Subcutaneous abdominal adipose tissue (tissue), 5 donors: ENCODE measurements around the gene PKD1.

Experiments used
- H3K27ac ChIP-seq: one replicate; pipeline ENCODE4 v1.7.0; 2013; ENCODE audit warnings: low read depth, mild to moderate bottlenecking, inconsistent platforms, low read length, moderate library complexity
- H3K27me3 ChIP-seq, 5 donors: one replicate each; pipeline ENCODE4 v1.7.0; 2013; ENCODE audit warnings: low read length in 5 of 5, inconsistent platforms in 1 of 5; ENCODE audit not compliant: control insufficient read depth in 5 of 5, insufficient read depth in 4 of 5
- H3K36me3 ChIP-seq, 5 donors: one replicate each; pipeline ENCODE4 v1.7.0; 2013; ENCODE audit warnings: low read length in 5 of 5; ENCODE audit not compliant: control insufficient read depth in 5 of 5, insufficient read depth in 5 of 5
- H3K4me1 ChIP-seq, 5 donors: one replicate each; pipeline ENCODE4 v1.7.0; 2013; ENCODE audit warnings: low read length in 5 of 5, mild to moderate bottlenecking in 3 of 5, moderate library complexity in 1 of 5; ENCODE audit not compliant: control insufficient read depth in 5 of 5, insufficient read depth in 5 of 5
- H3K4me3 ChIP-seq, 5 donors: one replicate each; pipeline ENCODE4 v1.7.0; 2013; ENCODE audit warnings: low read length in 5 of 5, low read depth in 1 of 5
- H3K9ac ChIP-seq, 5 donors: one replicate each; pipeline ENCODE4 v1.7.0; 2013; ENCODE audit warnings: low read length in 5 of 5, mild to moderate bottlenecking in 4 of 5, moderate library complexity in 3 of 5
- H3K9me3 ChIP-seq, 5 donors: one replicate each; pipeline ENCODE4 v1.7.0; 2013; ENCODE audit warnings: low read length in 5 of 5; ENCODE audit not compliant: control insufficient read depth in 5 of 5
- donor health status: healthy.
- donor health status: healthy.
- donor health status: healthy.
- donor health status: healthy.
- donor health status: healthy.

The PKD1 gene

DNA sequence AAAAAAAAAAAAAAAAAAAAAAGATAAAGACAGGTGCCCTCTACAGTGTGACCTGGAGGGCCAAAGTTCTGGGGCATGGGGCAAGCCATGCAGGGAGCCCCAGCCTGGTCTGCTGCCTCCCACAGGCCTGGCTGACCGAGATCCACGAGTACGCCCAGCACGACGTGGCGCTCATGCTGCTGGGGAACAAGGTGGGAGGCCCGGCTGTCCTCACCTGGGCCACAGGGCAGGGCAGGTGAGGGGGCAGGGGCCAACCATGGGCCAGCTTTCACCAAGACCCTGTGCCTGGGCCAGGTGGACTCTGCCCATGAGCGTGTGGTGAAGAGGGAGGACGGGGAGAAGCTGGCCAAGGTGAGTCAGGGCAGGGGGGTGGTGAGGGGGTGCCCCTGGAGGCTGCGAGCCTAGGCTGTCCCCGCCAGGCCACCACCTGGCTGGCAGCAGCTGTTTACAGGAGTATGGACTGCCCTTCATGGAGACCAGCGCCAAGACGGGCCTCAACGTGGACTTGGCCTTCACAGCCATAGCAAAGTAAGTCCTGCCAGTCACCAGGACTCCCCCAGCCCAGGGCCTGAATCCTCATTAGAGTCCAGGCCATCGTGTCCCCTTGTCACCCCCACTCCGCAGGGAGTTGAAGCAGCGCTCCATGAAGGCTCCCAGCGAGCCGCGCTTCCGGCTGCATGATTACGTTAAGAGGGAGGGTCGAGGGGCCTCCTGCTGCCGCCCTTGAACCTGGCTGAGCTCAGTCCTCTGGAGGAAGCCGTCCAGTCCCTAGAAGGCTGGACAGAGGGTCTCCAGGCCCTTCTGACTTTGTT is 17.2 kb upstream of the PKD1 start:
- peak overlapping the region; percentile 48 to 93 (median 83) for H3K4me3 ChIP-seq
- H3K27me3 ChIP-seq, result no peaks in the 10 kb centered on the region
- H3K4me1 ChIP-seq, result peaks cover 10 to 91% (median 80%) of the 10 kb centered on the region in 5 donors
- no peaks in the 10 kb centered on the region for H3K9me3 ChIP-seq
- peaks cover 0 to 13% (median 5%) of the 10 kb centered on the region in 5 donors for H3K36me3 ChIP-seq
- H3K9ac ChIP-seq, result peak overlapping the region in 3 of 5 donors; percentile 30 to 94 (median 58)
- H3K27ac ChIP-seq, result peak overlapping the region; percentile 23

DNA sequence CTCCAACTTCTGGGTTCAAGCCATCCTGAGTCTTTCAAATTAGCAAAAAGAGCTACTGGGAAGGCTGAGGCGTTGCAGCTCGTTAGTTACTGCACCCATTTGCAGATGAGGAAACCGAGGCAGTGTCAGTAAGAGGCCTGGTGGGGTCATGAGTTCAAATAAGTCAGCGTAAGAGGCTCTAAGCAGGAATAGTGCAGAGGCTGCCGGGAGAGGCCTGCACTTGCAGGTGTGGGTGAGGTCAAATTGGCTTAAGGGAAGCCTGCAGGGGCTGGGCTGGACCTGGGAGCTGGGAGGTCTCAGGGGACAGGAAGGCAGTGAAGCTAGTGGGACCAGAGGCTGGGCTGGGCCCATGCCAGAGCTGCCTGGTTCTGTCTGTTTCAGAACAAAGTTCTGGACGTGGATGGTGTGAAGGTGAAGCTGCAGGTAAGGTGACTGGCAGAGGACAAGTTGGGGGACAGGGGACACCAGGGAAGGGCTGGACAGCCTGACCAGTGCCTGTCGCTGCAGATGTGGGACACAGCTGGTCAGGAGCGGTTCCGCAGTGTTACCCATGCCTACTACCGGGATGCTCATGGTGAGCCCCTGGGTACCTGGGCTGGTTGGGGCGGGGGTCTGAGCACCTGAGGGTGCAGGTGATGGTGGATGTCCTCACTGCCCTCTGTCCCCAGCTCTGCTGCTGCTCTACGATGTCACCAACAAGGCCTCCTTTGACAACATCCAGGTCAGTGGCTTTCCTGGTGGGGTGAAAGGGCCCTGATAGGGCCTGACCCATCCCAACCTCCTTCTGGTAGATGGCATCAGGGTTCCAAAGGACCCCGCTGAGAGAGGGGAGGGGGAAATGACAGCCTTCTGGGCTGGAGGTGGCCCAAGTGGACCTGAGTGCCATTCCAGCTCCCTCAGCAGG is 15.7 kb upstream of the PKD1 start:
- Histone ChIP-seq H3K27ac (no peak overlapping the region), H3K27me3 (no peaks in the 10 kb centered on the region), H3K36me3 (peaks cover 0 to 13% (median 5%) of the 10 kb centered on the region in 5 donors), H3K4me3 (no peak overlapping the region), H3K9ac (peak overlapping the region in 1 of 5 donors; percentile 52), H3K9me3 (no peaks in the 10 kb centered on the region), H3K4me1 (peaks cover 7 to 79% (median 69%) of the 10 kb centered on the region in 5 donors)

DNA sequence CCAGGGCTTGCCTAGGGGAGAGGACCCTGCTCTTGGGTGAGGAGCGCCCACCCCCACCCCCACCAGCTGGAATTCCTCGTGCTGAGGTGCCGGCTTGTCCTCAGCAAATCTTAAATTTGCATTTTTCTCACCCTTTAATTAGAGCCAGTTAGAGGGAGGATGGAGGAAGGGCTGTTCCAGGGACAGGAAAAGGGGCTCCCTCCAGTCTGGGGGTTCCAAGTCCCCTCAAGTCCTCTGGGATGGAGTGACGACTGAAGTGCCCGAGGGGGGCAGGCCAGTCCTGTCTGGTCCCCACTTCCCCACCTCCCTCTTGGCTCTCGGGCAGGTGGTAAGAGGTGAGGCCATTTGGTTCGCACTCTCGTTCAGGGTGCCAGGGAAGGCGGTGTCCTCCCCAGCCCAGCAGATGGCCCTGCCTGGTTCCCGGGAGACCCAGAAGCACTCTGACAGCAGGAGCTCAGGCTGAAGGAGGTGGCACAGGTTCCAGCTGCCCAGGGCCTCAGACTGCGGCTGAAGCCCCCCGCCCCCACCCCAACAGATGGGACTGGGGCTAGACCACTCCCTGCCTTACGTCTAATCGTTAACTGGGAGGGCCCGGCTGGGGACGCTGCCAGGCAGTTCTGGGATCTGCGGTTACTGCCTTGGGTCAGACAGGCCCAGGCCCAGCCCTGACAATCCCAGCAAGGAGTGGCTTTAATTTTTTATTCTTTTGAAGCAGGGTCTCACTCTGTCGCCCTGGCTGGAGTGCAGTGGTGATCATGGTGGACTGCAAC is 14.9 kb upstream of the PKD1 start:
- Histone ChIP-seq H3K4me1 (peaks cover 7 to 74% (median 64%) of the 10 kb centered on the region in 5 donors), H3K9me3 (no peaks in the 10 kb centered on the region), H3K27ac (no peak overlapping the region), H3K4me3 (no peak overlapping the region), H3K9ac (no peak overlapping the region), H3K27me3 (no peaks in the 10 kb centered on the region), H3K36me3 (peaks cover 0 to 13% (median 5%) of the 10 kb centered on the region in 5 donors)

DNA sequence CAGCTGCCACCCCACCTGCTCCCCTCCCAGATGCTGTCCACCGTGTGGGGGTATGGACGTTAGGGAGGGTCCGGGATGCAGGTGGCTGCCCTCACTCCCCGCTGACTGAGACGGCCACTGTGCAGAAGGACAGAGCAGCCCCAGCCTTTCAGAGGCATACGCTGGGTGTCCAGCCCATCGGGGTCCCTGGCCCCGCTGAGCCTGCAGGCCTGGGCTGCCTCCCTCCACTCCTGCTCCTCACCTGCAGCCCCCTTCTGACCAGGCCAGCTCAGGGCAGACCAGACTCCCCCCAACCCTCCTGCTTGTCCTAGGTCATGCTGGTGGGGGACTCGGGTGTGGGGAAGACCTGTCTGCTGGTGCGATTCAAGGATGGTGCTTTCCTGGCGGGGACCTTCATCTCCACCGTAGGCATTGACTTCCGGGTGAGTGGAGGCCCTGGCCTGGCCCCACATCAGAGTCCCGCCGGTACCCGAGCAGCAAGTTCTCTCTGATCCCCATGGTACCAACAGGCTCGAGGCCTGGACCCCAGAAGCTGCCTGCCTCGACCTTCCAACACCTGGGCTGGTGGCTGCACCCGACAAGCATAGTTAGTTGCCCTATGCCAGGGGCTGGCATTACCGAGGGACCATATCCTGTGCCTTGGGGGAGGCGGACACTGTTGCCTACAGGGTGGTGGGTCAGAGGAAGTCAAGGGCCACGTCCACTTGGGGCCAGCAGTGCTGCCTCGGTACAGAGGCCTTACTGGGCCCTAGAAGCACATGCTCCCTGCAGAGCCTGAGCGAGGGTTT is 14.1 kb upstream of the PKD1 start:
- Histone ChIP-seq H3K27me3 (no peaks in the 10 kb centered on the region), H3K36me3 (peaks cover 0 to 13% (median 5%) of the 10 kb centered on the region in 5 donors), H3K4me1 (peaks cover 7 to 70% (median 62%) of the 10 kb centered on the region in 5 donors), H3K27ac (no peak overlapping the region), H3K4me3 (no peak overlapping the region), H3K9me3 (no peaks in the 10 kb centered on the region), H3K9ac (peak overlapping the region in 1 of 5 donors; percentile 30)

DNA sequence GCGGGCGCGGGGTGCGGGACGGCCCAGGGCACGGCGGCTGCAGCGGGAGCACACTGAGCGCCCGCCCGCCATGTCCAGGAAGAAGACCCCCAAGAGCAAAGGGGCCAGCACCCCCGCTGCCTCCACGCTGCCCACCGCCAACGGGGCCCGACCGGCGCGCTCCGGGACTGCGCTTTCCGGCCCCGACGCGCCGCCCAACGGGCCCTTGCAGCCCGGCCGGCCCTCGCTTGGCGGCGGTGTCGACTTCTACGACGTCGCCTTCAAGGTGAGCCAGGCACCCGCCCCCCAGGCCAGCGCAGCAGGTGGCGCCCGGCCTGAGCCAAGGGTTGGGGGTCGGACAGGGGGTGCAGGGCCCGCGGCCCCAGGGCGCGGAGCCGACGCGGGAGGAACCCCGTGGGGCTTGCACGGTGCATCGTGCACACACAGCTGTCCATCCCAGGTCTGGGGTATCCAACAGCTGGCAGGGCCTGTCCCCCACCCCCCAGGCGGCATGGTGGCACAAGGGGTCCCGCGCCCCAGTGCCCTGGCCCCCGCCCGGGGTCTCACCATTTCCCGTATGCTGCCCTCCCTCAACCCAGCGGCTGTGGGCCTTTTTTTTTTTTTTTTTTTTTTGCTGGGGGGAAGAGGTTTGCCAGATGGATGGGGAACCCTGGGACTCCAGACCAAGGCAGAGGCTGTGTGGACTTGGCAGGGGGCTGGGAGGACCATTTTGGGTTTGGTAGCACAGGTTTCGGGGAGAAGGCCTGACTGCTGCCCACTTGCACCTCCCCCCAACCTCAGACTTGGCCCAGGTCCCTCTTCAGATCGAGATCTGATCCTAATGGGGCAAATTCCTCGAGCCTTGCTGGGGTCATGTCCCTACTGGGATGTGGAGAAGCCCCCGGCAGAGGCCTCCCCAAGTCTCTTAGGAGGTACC is 13.3 kb upstream of the PKD1 start:
- Histone ChIP-seq H3K4me1 (peaks cover 5 to 61% (median 53%) of the 10 kb centered on the region in 5 donors), H3K27me3 (no peaks in the 10 kb centered on the region), H3K4me3 (peak overlapping the region in 3 of 5 donors; percentile 38 to 61 (median 48)), H3K27ac (no peak overlapping the region), H3K36me3 (peaks cover 0 to 13% (median 5%) of the 10 kb centered on the region in 5 donors), H3K9me3 (no peaks in the 10 kb centered on the region), H3K9ac (peak overlapping the region in 1 of 5 donors; percentile 35)

DNA sequence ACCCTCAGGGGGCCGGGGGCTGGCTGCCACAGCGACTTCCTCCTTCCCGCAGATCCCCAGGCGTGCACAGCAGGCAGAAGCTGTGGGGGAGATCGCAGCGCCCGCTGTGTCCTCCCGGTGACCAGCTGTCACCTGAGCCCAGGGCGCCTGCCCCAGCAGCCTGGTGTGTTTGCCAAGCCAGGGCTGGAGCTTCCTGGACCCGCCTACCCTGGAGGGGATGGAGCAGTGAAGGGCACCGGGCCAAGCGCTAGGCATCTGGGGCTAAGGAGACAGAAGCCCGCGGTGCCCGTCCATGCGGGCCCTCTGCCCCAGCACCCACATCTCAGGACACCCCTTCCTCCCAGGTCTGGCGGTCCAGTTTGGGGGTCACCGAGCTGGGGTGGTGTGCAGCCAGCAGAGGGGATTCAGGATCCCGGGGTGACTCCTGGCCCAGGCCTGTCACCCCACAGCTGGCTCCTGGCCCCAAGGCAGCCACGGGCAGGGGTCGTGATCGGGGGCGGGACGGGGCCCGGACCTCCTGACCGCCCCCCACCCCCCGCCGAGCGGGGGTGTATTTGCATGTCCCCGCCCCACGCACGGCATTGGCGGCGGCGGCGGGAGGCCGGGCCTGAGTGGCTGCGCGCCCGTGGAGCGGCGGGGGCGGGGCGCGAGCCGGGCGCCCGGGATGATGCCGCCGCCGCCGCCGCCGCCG is 12.4 kb upstream of the PKD1 start, which contains the start of gene RAB26:
RAB26 (plus strand) TSS at position 645 of the 691 bp plus-strand sequence. CDS start 159 bp downstream, outside the sequence.
- peaks cover 0 to 13% (median 5%) of the 10 kb centered on the region in 5 donors for H3K36me3 ChIP-seq
- no peaks in the 10 kb centered on the region for H3K27me3 ChIP-seq
- H3K27ac ChIP-seq, result no peak within 1 kb of the TSS
- peak within 1 kb of the TSS in 1 of 5 donors; percentile 52 for H3K9ac ChIP-seq
- peaks cover 2 to 53% (median 45%) of the 10 kb centered on the region in 5 donors for H3K4me1 ChIP-seq
- no peaks in the 10 kb centered on the region for H3K9me3 ChIP-seq
- H3K4me3 ChIP-seq, result peak within 1 kb of the TSS in 4 of 5 donors; percentile 27 to 61 (median 46)

DNA sequence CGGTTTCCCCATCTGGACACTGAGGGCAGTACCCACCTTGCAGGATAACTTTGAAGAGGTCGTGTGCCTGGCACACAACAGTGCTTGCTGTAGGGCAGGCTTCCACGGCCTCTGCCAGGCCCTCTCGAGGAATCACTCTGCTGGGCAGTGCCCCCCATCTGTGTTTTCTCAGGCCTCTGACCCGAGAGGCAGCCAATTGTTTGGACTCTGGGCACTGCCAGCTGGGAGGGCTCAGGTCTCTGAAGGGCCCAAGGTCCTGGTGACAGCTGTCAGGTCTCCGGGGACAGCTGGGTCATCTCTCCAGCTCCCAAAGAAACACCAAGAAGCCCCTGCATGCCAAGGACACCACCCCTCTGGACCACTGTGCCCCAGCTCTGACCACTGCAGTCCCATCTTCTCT is 11.7 kb upstream of the PKD1 start:
- H3K4me1 ChIP-seq, result peaks cover 2 to 45% (median 37%) of the 10 kb centered on the region in 5 donors
- no peaks in the 10 kb centered on the region for H3K9me3 ChIP-seq
- no peak overlapping the region for H3K9ac ChIP-seq
- H3K27me3 ChIP-seq, result no peaks in the 10 kb centered on the region
- H3K4me3 ChIP-seq, result no peak overlapping the region
- H3K27ac ChIP-seq, result no peak overlapping the region
- peaks cover 0 to 13% (median 5%) of the 10 kb centered on the region in 5 donors for H3K36me3 ChIP-seq

DNA sequence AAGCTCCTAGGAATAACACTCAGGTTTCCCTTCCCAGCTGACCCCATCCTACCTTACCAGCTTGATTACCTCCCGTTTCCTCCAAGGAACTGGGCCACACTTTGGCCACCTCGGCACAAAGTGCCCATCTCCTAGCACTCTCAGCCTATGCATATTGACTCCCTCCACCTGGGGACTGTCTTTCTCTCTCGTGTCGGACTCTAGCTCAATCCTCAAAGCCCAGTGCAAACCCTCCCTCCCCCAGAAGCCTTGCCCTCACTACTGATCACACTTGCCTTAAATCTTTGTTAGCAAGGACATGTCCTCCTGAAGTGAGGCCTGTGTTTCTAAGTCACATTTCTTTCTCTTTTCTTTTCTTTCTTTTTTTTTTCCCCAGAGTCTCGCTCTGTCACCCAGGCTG is 10.1 kb upstream of the PKD1 start:
- Histone ChIP-seq H3K4me3 (no peak overlapping the region), H3K9me3 (no peaks in the 10 kb centered on the region), H3K9ac (no peak overlapping the region), H3K4me1 (peaks cover 0 to 30% (median 26%) of the 10 kb centered on the region in 5 donors), H3K27me3 (no peaks in the 10 kb centered on the region), H3K36me3 (no peaks in the 10 kb centered on the region), H3K27ac (no peak overlapping the region)
